ENCODE data around the gene KCNH1.

Gene KCNH1

DNA sequence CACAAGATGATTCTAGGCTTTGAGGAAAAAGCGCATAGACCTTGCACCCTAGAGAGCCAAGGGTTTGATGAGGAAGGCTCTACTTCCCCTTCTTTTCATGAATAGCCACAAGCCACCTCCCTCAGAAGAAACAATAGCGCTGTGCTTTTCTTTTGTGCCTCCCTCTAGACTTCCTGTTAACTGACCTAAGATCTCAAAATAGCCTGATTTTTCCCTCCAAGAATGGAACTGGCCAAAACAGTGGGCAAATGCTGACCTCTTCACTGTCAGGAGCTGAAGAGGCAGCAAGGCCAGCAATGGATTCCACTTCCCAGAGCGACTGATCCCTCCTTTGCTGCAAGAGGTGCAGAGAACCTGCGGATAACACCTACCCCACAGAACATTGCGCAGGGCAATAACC is 362.8 kb downstream of the KCNH1 start:
- TF ChIP-seq, protein P1, sequence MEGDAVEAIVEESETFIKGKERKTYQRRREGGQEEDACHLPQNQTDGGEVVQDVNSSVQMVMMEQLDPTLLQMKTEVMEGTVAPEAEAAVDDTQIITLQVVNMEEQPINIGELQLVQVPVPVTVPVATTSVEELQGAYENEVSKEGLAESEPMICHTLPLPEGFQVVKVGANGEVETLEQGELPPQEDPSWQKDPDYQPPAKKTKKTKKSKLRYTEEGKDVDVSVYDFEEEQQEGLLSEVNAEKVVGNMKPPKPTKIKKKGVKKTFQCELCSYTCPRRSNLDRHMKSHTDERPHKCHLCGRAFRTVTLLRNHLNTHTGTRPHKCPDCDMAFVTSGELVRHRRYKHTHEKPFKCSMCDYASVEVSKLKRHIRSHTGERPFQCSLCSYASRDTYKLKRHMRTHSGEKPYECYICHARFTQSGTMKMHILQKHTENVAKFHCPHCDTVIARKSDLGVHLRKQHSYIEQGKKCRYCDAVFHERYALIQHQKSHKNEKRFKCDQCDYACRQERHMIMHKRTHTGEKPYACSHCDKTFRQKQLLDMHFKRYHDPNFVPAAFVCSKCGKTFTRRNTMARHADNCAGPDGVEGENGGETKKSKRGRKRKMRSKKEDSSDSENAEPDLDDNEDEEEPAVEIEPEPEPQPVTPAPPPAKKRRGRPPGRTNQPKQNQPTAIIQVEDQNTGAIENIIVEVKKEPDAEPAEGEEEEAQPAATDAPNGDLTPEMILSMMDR (IDR thresholded peaks at IDR 0.05; ENCODE audit: insufficient read depth, low read depth, low read length, missing control alignments) = no peak
- no peak overlapping the region for H3K4me3 ChIP-seq (ENCODE audit: low read length)
- DNase-seq (ENCODE audit: low read depth) = no peak

DNA sequence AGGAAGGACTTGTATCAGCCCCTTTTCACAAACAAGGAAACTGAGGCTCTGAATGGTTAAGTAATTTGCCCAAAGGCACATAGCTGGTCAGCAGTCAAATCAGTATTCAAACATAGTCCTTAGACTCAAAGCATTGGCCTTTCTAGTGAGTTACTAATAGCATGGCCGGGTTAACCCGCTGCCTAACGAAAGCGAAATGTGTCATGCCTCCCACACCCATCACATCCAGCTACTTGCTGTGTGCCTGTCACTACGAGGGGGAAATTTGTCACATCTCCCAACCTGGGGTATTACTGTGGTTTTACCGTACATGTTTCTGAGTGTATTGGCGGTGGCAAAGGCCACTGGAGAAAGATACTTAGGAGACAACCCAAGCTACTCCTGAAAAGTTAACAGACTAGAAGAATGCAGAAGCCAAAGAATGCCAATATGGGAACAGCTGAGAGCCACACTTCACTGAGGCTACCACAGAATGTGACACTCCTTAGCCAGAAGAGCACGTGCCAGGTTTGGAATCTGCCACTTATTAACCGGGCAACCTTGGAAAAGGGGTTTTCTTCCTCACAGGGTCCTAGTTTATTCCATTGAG is 363.5 kb downstream of the KCNH1 start:
- H3K4me3 ChIP-seq (ENCODE audit: low read length) = no peak overlapping the region
- DNase-seq (ENCODE audit: low read depth) = no peak
- TF ChIP-seq, protein P1 (IDR thresholded peaks at IDR 0.05; ENCODE audit: insufficient read depth, low read depth, low read length, missing control alignments) = no peak

DNA sequence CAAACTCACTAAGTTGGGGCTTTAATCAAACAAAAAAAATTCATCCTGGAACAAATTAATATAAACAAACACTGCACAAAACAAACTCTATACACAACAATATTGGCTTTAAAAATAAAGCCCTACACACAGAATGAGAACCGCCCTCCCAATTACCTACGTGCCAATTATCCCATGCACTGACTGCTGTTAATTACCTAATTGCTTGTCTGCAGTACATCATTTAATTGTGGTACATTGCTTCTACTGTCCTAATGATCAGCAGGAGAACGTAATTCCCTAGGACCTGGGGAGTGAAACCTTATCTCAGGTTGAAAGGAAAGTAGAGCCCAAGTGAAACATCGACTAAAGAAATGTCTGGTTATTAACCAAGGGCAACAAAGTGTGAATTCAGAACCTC is 364.5 kb downstream of the KCNH1 start:
- TF ChIP-seq, protein P1 (IDR thresholded peaks at IDR 0.05; ENCODE audit: insufficient read depth, low read depth, low read length, missing control alignments) = no peak
- no peak for DNase-seq (ENCODE audit: low read depth)
- no peak overlapping the region for H3K4me3 ChIP-seq (ENCODE audit: low read length)

DNA sequence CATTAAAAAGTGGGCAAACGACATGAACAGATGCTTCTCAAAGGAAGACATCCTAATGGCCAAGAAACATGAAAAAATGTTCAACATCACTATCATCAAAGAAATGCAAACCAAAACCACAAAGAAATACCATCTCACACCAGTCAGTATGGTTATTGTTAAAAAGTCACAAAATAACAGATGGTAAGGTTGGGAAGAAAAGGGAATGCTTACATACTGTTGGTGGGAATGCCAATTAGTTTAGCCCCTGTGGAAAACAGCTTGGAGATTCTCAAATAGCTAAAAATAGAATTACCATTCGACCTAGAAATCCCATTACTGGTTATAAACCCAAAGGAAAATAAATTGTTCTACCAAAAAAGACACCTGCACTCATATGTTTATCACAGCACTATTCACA is 369.4 kb downstream of the KCNH1 start:
- no peak for DNase-seq (ENCODE audit: low read depth)
- TF ChIP-seq, protein P1 (IDR thresholded peaks at IDR 0.05; ENCODE audit: insufficient read depth, low read depth, low read length, missing control alignments) = no peak
- no peak overlapping the region for H3K4me3 ChIP-seq (ENCODE audit: low read length)

DNA sequence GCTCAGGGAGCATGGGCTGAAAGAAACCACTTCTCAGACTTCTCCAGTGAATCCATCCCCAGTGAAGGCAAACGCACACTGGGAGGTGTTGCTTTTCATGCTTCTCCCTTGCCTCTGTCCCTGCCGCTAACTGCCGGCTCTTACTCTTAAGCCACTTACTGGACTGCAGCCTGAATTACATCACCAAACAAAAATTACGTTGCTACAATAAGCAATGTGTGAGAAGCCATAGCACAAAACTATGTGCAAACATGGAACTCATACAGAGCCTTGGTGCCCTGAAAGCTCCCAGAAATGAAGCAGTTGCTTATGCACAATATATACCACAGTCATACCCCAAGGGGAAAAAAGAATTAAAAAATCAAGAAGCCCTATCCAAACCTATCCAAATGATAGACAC is 375.2 kb downstream of the KCNH1 start:
- TF ChIP-seq, protein P1 (IDR thresholded peaks at IDR 0.05; ENCODE audit: insufficient read depth, low read depth, low read length, missing control alignments) = no peak
- no peak for DNase-seq (ENCODE audit: low read depth)
- H3K4me3 ChIP-seq (ENCODE audit: low read length) = no peak overlapping the region

DNA sequence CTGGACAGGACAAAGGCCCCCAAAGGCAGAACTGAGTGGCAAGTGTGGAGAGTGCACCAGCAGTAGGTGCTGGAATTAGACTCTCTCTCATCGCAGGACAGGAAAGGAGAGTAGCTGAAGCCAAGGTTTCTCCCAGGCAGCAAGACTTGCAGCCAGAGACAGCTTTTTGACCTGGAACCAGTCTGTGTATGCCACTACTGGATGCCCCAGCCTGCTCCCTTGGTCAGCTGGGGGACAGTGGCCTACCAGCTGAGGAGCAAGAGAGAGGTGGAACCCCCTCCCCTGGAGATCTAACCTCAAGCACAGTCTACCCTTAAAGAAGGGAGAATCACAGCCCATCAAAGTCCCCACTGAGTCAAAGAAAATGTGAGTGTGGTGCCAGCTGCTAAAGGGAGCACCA is 375.7 kb downstream of the KCNH1 start:
- no peak for DNase-seq (ENCODE audit: low read depth)
- H3K4me3 ChIP-seq (ENCODE audit: low read length) = no peak overlapping the region
- TF ChIP-seq, protein P1 (IDR thresholded peaks at IDR 0.05; ENCODE audit: insufficient read depth, low read depth, low read length, missing control alignments) = no peak

DNA sequence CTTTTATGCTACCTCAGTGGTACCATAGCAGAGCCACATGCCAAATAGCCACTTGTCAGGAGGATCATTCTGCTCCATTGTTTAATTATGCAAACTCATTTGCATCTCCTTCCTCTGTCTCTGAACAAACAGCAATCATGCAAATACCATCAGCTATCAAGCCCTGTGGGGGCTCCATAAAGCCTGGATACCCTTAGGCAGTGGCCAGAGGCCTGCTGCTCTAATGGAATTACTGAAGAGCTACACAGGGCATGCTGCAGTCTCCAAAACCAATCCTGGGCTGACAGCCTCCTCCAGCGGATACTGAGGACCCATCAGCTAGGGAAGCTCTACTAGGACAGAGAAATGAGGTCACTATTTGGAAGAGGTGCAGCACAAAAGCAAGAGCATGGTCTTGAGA is 376.3 kb downstream of the KCNH1 start:
- TF ChIP-seq, protein P1 (IDR thresholded peaks at IDR 0.05; ENCODE audit: insufficient read depth, low read depth, low read length, missing control alignments) = no peak
- no peak for DNase-seq (ENCODE audit: low read depth)
- no peak overlapping the region for H3K4me3 ChIP-seq (ENCODE audit: low read length)

All from epithelial cell of esophagus (primary cell).